GM18498 (cell line): ENCODE data around the gene SNX32.
"Not testable (repeated sequence)": the region's sequence is repeated elsewhere in the genome, so short reads cannot be mapped to it uniquely, and the experiment has no call there.

ENCODE experiments used
- ATAC-seq: cut with Tn5 transposase; IDR thresholded peaks from one replicate; pipeline ENCODE4 v1.9.1; 2021; ENCODE audit warnings: mild to moderate bottlenecking, moderate library complexity; ENCODE audit not compliant: unreplicated experiment

The SNX32 gene

DNA sequence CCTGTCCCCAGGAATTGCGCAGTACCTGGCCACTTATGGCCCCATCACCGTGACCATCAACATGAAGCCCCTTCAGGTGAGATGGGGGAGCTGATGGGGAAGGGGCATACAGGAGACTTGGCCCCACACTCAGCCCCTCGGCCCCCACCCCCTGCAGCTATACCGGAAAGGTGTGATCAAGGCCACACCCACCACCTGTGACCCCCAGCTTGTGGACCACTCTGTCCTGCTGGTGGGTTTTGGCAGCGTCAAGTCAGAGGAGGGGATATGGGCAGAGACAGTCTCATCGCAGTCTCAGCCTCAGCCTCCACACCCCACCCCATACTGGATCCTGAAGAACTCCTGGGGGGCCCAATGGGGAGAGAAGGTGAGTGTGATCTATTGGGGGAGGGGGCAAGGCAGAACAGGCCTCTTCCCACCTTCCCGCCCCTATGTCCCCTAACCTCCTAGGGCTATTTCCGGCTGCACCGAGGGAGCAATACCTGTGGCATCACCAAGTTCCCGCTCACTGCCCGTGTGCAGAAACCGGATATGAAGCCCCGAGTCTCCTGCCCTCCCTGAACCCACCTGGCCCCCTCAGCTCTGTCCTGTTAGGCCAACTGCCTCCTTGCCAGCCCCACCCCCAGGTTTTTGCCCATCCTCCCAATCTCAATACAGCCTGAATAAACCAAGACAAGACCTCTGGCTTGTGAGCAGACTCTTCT lies 49.4 kb downstream of the SNX32 start:
- no peak for ATAC-seq

DNA sequence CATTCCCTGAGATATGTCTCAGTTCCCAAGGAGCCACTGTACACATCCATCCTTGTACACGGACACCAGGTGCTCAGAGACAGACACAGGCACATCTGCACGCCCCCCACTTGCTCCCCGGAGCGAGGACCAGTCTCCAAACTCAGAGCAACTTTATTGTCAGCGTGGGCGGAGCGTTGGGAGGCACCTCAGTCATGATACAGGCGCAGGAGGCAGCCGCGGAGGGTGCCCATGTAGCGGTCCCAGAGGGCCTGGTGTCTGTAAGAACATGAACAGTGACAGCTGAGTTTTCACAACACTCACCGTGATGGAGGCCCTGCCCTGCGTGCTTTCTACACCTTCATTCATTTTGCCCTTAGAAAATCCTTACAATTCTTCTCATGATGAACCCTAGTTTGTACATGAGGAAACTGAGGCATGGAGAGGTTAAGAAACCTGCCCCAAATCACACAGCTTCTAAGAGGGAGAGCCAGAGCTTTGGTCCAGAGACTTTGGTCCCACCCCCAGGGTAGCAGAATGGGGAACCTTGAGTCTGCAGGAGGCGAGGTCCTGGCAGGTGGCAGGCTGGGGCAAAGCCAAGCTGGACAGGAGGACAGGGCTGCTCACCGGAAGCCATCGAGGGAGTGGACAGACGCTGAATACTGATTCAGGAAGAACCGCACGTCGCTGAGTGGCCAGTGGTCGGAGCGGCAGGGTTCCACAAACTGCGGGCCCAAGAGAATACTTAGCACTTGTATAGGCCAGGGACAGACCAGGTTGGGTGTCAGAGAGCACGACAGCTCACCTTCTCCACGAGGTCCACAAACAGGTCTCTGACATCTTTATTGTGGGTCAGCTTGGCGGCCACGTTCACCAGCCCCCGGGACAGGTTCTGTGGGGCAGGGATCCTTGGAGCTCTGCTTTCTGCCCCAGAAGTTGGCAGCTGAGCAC lies 50.3 kb downstream of the SNX32 start:
- no peak for ATAC-seq

DNA sequence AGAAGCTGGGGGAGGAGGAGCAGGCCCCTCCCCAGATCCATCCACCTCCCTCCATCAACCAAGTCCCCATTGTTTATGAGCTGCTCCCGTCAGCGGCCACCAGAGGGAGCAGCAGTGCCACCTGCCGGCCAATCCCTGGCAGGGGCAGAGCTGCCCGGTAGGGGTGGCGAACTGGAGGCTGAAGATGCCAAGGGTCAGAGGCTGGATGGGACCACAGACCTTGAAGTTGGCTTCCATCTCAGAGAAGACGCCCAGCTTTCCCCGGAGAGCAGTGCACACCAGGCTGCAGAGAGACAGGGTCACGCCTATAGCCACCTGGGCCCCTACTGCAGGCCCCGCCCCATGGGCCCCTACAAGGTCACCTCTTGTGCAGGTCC lies 50.9 kb downstream of the SNX32 start:
- peak; percentile 31 for ATAC-seq

DNA sequence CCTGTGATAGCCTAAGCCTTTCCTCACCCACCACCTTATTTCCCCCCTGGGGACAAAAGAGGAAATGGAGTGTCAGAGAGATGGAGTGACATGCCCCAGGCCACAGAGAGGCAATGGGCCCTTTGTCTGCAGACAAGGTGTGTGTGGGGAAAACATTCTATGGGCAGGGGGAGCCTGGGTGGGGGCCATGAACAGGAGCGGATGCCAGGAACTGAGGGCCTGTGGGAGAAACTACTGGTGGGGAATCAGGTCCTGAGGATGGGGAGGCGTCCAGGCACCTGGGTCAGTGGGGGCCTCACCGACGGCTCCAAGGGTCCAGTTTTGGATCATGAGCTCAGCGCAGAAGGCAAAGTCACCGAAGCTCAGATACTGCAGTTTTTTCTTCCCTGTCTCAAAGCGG lies 51.5 kb downstream of the SNX32 start:
- no peak for ATAC-seq

DNA sequence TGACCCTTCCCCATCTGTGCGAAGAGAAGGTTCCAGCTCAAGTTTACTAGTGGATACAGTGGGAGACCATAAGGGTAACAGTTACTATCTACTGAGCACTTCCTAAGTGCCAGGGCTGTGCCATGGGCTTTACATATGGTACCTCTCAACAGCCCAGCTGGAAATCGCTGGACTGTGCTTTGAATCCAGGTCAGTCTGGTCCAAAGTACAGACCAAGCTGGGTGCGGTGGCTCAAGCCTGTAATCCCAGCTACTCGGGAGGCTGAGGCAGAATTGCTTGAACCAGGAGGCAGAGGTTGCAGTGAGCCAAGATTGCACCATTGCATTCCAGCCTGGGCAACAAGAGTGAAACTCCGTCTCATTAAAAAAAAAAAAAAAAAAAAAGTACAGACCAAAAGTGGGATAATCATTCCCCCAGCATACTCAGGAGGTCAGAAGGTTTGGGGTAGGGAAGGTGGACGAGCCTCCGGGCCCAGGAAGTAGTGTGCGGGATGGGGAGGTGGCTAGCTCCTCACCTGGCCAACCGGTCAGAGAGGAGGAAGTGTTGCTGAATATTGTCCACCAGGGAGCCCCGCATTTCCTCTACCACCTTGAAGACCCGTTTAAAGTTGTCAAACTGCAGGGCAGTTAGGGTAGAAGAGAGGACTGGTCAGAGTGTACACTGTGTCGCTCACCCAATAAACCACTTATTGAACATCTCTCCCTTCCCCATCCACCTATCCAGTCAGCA lies 52.2 kb downstream of the SNX32 start:
- ATAC-seq = no peak

DNA sequence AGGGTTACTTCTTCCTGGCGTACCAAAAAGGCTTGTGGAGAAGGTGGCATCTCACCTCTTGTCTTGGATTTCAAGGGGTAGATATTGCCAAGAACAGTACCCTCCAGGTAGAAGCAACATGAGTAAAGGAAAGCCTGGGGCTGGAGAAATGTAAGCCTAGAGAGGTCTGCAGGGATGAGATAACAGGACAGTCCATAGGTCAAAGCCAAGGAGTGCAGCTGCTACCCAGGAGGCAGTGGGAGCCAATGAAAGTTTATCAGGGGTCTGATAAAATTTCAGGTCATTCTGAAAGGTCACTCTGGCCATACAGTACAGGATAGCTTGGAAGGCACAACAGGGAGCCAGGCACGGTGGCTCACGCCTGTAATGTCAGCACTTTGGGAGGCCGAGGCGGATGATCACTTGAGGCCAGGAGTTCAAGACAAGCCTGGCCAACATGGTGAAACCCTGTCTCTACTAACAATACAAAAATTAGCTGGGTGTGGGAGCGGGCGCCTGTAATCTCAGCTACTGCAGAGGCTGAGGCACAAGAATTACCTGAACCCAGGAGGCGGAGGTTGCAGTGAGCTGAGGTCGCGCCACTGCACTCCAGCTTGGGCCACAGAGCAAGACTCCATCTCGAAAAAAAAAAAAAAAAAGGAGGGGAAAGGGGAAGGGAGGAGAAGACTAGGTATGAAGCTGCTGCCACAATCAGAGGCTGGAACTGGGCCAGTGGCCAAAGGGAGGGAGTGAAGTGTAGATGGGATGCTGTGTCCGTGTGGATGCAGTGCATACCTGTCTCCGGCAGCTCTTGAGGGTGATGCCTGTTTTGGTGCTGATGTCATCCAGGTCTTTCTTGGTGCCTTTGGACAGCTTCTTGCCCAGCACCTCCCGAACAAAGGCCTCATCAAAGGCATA lies 53.3 kb downstream of the SNX32 start:
- ATAC-seq = no peak

DNA sequence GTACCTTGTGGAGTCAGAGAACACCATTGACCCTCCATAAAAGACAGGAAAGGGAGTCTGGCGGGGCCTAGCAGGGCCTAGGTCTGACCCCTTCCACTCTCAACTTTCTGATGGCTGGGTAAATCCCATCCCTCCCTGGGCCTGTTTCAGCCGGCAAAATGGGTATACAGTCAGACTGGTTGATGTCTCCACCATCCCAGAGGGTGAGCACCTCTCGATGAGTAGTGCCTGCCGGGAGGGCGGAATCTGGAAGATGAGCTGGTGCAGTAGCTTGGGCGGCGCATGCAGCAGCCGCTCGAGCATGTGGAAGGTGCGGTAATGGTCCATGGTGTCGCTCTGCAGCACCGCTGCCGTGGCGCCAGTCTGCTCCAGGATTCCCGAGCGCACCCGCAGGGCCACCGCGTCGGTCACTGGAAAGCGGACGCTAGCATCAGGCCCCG lies 54.0 kb downstream of the SNX32 start:
- peak; percentile 8 for ATAC-seq

DNA sequence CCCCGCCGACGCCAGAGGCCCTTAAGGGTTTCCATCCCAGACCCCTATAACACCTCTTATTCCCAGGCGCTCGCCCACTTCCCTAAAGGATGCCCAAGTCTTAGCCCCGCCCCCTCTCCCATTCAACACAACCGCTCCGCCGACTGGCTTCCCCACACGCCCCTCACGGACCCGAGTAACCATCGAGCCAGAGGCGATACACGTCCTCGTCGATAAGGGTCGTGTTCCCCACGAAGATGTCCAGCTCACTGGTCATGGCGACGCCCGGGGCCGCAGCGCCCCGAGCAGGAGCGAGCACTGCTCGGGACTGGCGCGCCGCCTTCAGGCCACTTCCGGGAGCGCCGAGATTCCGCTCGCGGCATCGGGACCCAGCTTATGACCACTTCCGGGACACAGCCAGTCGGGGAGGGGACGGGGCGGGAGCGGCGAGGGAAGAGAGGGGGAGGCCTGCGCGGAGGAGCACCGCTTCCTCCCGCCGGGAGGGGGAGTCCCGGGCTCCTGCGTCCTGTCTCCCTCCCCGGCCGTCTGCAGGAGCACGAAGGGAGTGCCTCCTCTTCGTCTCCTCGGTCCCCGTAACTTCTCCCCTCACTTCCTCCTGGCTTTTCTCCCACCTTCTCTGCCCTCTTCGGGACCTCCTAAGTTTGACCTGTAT lies 54.5 kb downstream of the SNX32 start, which contains the start of gene FIBP:
TSS of gene FIBP (minus strand) at position 309 of the 652 bp plus-strand sequence. CDS start at position 256, 53 bp downstream.
- peak; percentile 57 for ATAC-seq

DNA sequence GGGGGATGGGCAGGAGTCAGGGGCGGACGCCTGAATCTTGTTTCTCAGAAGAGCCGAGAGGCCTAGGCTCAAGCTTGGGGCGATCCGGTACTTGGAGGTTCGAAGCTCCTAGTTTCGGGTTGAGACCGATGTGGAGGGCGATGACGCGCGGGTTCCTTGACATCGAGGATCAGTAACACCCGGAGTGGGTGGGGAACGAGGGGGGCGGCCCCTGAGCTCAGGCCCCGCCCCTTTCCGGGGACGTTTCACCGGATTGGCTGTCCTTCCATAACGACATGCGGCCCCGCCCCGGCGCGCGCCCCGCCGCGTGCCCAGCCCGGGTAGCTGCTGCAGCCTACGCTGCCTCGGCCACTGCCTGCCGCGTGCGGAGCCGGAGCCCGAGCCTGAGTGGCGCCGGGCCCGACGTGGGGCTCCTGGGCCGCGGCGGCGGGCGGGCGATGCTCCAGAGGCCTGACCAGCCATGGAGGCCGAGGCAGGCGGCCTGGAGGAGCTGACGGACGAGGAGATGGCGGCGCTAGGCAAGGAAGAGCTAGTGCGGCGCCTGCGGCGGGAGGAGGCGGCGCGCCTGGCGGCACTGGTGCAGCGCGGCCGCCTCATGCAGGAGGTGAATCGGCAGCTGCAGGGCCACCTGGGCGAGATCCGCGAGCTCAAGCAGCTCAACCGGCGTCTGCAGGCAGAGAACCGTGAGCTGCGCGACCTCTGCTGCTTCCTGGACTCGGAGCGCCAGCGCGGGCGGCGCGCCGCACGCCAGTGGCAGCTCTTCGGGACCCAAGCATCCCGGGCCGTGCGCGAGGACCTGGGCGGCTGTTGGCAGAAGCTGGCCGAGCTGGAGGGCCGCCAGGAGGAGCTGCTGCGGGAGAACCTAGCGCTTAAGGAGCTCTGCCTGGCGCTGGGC lies 56.8 kb downstream of the SNX32 start, which contains the start of gene CCDC85B:
TSS of gene CCDC85B (plus strand) at position 350 of the 895 bp plus-strand sequence. CDS start at position 461, 111 bp downstream.
- peak; percentile 52 for ATAC-seq

DNA sequence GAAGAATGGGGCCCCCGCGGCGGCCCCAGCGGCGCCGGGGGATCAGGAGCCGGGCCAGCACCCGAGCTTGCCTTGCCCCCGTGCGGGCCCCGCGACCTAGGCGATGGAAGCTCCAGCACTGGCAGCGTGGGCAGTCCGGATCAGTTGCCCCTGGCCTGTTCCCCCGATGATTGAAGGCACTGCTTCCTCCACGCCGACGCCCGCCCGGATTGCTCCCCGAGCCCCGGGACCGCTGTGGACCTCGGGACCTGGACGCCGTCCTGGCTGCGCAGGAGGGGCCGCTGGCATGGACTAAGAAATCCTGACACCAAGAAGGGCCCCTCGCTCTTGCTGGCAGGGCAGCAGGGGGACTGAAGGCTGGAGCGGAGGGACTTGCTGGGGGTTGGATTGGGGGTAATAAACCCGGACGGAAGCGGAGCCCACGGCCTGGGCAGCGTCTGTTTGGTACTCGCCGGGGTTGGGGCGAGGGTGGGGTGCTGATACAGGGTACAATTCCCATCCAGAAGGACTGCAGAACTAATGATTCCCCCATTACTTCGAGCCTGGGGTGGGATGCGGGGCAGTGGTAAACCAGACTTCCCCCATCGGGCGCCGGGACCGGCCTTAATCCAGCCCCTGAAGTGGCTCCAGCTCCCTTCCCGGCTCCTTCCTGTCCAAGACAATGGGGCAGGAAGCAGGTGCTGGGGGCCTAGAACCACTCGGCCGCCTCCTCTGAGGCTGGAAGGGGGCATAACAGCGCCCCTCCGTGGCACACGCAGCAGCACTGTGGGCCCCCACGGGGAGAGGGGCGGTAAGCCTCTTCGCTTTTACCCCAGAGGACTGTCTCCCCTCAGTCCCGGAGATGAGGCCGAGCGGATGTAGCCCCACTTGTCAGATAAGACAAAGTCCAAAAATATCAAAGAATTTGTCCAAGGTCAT lies 57.7 kb downstream of the SNX32 start:
- no peak for ATAC-seq

DNA sequence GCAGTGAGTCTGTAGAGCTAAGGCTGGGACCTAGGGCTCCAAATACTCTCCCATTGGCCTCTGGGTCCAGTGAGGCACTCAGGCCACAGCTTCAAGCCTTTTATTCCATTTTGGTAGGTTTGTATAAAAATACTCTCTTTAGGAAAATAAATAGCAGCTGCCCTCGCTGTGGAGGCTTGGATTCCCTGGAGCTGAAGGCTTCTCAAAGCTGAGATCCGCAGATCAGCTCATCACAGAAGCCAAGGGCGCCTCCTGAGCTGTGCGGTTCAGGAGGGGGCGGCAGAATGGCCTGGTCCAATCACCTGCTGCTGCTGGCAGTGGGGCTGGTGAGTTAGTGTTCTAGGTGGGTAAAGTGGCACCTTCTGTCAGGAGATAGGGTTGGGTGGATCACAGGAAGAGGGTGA lies 58.4 kb downstream of the SNX32 start:
- not testable (repeated sequence) for ATAC-seq

DNA sequence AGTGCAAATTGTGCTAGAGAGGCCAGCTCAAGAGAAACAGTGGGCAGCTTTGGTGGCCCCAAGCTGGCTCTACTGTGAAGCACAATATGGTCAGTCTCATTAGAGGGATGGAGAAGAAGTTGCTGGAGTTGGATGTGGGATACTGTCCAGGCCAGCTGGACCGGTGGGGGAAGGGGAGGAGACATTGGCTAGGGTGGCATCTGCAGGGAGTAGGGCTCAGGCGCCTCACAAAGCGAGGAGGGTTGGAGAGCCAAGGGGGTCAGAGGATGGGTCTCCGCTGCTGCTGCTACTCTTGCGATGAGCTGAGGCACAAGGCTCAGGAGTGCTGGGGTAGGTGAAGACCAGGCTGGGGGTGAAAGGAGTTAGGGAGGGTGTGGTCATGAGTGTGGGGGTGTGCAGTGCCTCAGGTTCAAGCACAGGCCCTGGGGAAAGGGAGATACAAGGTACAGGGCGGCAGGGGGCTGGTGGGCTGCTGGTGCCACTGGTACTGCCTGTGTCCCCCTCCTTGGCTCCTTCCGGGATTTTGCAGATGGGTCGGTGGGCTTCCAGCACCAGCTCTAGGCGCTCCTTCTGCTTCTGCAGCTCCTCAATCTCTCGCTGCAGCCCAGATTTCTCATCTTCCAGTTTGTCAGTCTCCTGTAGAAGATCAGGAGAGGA lies 59.0 kb downstream of the SNX32 start:
- ATAC-seq = no peak

DNA sequence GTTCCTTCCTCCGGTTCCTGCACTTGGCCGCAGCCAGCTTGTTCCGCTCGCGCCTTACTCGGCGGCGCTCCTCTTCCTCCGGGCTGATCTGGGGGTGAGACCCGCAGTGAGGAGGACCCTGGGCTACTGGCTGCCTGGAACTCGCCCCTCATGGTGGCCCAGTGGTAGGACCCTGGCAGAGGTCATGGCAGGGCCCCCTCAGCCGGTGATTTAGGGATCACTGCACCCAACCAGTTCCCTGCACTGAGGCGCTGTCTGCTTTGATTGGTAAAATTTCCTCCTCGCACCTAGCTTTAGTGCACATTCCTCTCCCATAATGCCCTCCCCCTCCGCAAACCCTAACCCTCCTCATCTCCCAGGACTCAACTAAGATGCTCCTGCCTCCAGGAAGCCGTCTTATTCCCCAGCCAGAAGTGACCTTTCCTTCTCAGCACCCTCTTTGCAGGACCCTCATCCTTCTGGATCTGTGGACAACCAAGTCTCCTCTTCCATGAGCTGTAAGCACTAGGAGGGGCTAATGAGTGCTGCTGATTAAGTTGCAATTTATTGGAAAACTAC lies 60.4 kb downstream of the SNX32 start:
- ATAC-seq = no peak

DNA sequence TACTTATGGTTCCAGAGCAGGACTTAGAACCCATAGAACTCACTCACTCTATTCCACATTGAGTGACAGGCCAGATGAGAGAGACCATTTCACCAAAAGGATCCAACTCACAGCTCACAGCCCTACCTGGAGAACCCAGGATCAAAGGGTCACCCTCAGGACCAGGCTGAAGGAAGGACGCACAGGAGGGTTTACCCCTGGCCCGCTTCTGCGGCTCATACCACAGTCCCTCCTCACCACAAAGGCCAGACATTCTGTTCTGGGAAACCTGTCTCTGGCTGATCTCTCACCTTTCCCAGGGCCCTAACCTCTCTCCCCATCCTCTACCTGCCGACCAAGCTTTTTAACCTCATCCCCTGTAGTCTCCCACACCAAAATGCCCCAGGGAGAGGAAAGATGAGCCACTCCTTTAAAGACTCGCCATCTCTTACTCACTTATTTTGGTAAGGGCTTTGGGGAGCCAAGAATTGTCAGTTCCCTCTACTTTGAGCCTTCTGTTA lies 61.8 kb downstream of the SNX32 start:
- ATAC-seq = no peak

DNA sequence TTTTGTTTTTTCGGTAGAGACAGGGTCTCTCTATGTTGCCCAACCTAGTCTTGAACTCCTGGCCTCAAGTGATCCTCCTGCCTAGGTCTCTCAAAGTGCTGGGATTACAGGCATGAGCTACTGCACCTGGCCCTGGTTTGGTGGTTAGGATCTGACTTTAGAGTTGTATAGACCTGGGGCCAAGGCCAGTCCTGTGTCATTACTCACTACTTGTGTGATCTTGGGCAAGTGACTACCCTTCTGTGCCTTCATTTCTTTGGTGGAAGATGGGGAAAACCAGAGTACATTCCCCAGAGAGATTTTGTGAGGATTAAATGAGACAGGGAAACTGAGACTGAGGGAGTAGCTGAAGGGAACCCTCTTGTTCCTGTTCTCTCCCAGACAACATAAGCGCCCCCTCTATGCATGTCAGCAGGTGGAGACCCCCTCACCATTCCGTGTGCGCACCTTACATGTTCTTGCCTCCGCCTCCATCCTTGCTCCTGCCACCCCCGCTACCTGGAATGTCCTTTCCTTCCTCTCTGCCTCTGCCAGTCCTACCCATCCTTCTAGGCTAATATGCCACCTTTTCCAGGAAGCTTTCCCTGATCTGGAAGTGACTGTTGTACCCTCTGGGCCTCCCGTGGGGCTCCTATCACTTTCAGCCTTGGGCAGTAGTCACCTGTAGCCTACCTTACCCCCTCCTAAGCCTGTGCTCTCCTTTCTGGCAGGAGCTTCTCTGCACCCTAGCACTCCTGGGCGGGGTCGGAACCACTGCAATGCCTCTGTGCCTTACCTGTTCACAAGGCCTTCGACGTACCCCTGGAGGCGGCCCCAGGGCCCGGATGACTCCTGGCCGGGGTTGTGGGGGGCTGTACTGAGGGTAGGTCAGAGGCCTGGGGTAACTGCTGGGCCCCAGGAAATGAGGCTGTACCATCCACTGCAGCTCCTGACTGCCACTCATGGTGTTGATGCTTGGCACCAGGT lies 62.6 kb downstream of the SNX32 start:
- no peak for ATAC-seq
